GM12878 (cell line): ENCODE measurements around the gene KRTAP4-7. TPM values are rescaled to one million over a fixed set of nuclear protein-coding genes. Genes with fewer than 3 reads are reported as not detected.

Source experiments
- ATAC-seq: fragments of 200-7000 bp; cut with Tn5 transposase; 3 replicates; pipeline ENCODE4 v1.9.1; 2020; ENCODE audit warnings: mild to moderate bottlenecking, moderate library complexity
- BruUV-seq: library from RNA; stranded (reverse); fragments of 400-500 nt; replicated peaks from 2 replicates; lab custom pipeline; 2021; lab: Mats Ljungman, UMichigan
- CTCF ChIA-PET: fragments of 300-600 bp; sonication (Branson Sonifier 250); formaldehyde crosslinking; extraction: SDS; loops from one replicate; lab custom pipeline; 2021; ENCODE audit warnings: inconsistent platforms; lab: Yijun Ruan, JAX
- POLR2A ChIA-PET: fragments of 350-600 bp; formaldehyde crosslinking; extraction: SDS; loops from one replicate; lab custom pipeline; 2021; ENCODE audit warnings: inconsistent platforms; lab: Charles Lee
- RAD21 ChIA-PET: fragments of 300-600 bp; sonication (Branson Sonifier 250); formaldehyde crosslinking; loops from one replicate; lab custom pipeline; 2023; ENCODE audit warnings: antibody characterized with exemption; ENCODE audit not compliant: unreplicated experiment; lab: Charles Lee
- SMC1A ChIA-PET: fragments of 300-600 bp; sonication (Branson Sonifier 250); formaldehyde crosslinking; loops from one replicate; lab custom pipeline; 2023; ENCODE audit not compliant: unreplicated experiment, uncharacterized antibody; lab: Charles Lee
- DNase-seq: peaks from one replicate; pipeline ENCODE4 v3.0.0-alpha.2; 2011; ENCODE audit warnings: low read depth, low spot score
- FAIRE-seq: peaks from 3 replicates; lab custom pipeline; 2011; peaks lifted over from hg19 to GRCh38; lab: Jason Lieb, UNC
- H2AFZ ChIP-seq: 2 replicates; pipeline ENCODE4 v1.6.0; 2011; ENCODE audit warnings: low read depth, low read length, control low read depth; ENCODE audit not compliant: control insufficient read depth
- H3K27ac ChIP-seq: 2 replicates; pipeline ENCODE4 v1.5.1; 2011; ENCODE audit warnings: control low read depth; ENCODE audit not compliant: control insufficient read depth, insufficient read depth
- H3K27me3 ChIP-seq, 2 experiments: replicated peaks in 1 of 2; 2 replicates each; pipeline versions ENCODE4 v1.6.0 to v1.6.1; 2011; ENCODE audit warnings: low read length in 1 of 2; ENCODE audit not compliant: control insufficient read depth in 2 of 2, insufficient read depth in 2 of 2
- H3K36me3 ChIP-seq, 2 experiments: 2 replicates each; pipeline ENCODE4 v1.5.1; 2011; ENCODE audit warnings: low read length in 1 of 2; ENCODE audit not compliant: control insufficient read depth in 2 of 2, insufficient read depth in 2 of 2
- H3K4me1 ChIP-seq: 2 replicates; pipeline ENCODE4 v1.6.1; 2011; ENCODE audit warnings: mild to moderate bottlenecking, low read length, moderate library complexity, mixed read lengths; ENCODE audit not compliant: control insufficient read depth, insufficient read depth
- H3K4me2 ChIP-seq: 2 replicates; pipeline ENCODE4 v1.6.0; 2011; ENCODE audit warnings: control low read depth; ENCODE audit not compliant: control insufficient read depth, insufficient read depth
- H3K4me3 ChIP-seq: fragments of 200-600 bp; sonication (generic); 2 replicates; pipeline ENCODE4 v1.5.1; 2016
- H3K79me2 ChIP-seq: 2 replicates; pipeline ENCODE4 v1.6.0; 2011; ENCODE audit warnings: low read length; ENCODE audit not compliant: control insufficient read depth, insufficient read depth
- H3K9ac ChIP-seq: 2 replicates; pipeline ENCODE4 v1.8.0; 2011; ENCODE audit warnings: low read length, control low read depth, mixed read lengths; ENCODE audit not compliant: control insufficient read depth, insufficient read depth
- H3K9me3 ChIP-seq: replicated peaks from 3 replicates; pipeline ENCODE4 v1.5.1; 2011; ENCODE audit warnings: mild to moderate bottlenecking, low read length; ENCODE audit not compliant: control insufficient read depth, insufficient read depth
- H4K20me1 ChIP-seq: 2 replicates; pipeline ENCODE4 v1.6.0; 2011; ENCODE audit not compliant: control insufficient read depth, insufficient read depth
- CEBPZ ChIP-seq: fragments of 150-350 bp; IDR thresholded peaks from 2 replicates; pipeline ENCODE4 v1.6.1; 2016; ENCODE audit warnings: low read depth, low read length
- SPI1 ChIP-seq: IDR thresholded peaks from 2 replicates; pipeline ENCODE4 v1.6.1; 2011; ENCODE audit warnings: low read depth, mild to moderate bottlenecking, low read length, moderate library complexity, borderline replicate concordance; ENCODE audit not compliant: insufficient read depth
- WGBS: methylation state at CpG from one replicate; pipeline ENCODE4 v1.1.6; 2016; ENCODE audit warnings: low lambda C conversion rate; ENCODE audit not compliant: insufficient replicate concordance, insufficient coverage; ENCODE audit errors: missing lambda C conversion rate; 5-methylcytosine and 5-hydroxymethylcytosine counted together
- in situ Hi-C: fragments of 300-500 bp; cut with MboI; formaldehyde crosslinking; loops from 9 replicates; pipeline ENCODE4 v1.14.3; 2018; ENCODE audit warnings: mixed read lengths
- intact Hi-C: fragments of 100-400 bp; cut with micrococcal nuclease; formaldehyde crosslinking; loops from one replicate; pipeline ENCODE4 v1.14.2; 2022; ENCODE audit not compliant: unreplicated experiment
- polyA plus RNA-seq, 11 experiments: library from polyadenylated mRNA; depleted of rRNA in 4 of 11; unstranded in 6 of 11; stranded (reverse) in 5 of 11; fragments of >200 nt; fragmentation: Nextera tagmentation in 4 of 11; fragmentation: Illumina TruSeq in 1 of 11; extraction: Ambion mirVana in 4 of 11; extraction: Trizol in 1 of 11; gene quantifications; 1 replicate in 1 of 11; 2 replicates in 10 of 11; pipeline versions ENCODE4 v1.2.1 to v1.2.3, GENCODE V29; 2011 to 2016; ENCODE audit warnings: inconsistent platforms in 2 of 11, missing spikeins in 2 of 11, low read depth in 1 of 11
- total RNA-seq, 4 experiments: library from RNA; depleted of rRNA in 3 of 4; stranded (reverse); fragments of >200 nt in 3 of 4; fragmentation: Illumina TruSeq in 1 of 4; extraction: Trizol in 1 of 4; gene quantifications; 2 replicates each; pipeline versions ENCODE4 v1.2.1 to v1.2.3, GENCODE V29; 2013 to 2021

KRTAP4-7 gene
- total and polyA plus RNA-seq, 10 of the 15 experiments (the other 5 are each of a cell fraction or from before 2014, with no cell fraction given): not detected

GRCh38 chr17:41101586-41102259, 17.8 kb downstream of the KRTAP4-7 start, which contains the start of gene KRTAP4-16:
Gene KRTAP4-16 (minus strand): TSS chr17:41102209. CDS start chr17:41102209, 0 bp downstream.
- WGBS: 20% methylated on average over 8 of the region's 10 CpGs
- SMC1A ChIA-PET: no interaction called here

More at GRCh38 chr17:41101586-41102259, 17.8 kb downstream of the KRTAP4-7 start, which contains the start of gene KRTAP4-16:
- H3K9me3 ChIP-seq: no peaks in the 10 kb centered on the region
- no peak for FAIRE-seq
- H4K20me1 ChIP-seq: no peaks in the 10 kb centered on the region
- ATAC-seq: no peak
- no peak within 1 kb of the TSS for H2AFZ ChIP-seq
- H3K79me2 ChIP-seq: no peaks in the 10 kb centered on the region
- no peak for DNase-seq
- no peaks in the 10 kb centered on the region; a peak in 2 of 4 replicates for H3K27me3 ChIP-seq
- ChIA-PET RAD21 (no interaction called here), POLR2A (no interaction called here), CTCF (no interaction called here)
- H3K36me3 ChIP-seq: no peaks in the 10 kb centered on the region
- intact Hi-C loops: no loop called here
- in situ Hi-C loops: no loop called here
- no peak within 1 kb of the TSS for H3K27ac ChIP-seq
- TF ChIP-seq CEBPZ (no peak), SPI1 (no peak)
- BruUV-seq: no TSS peak
- no peak within 1 kb of the TSS for H3K4me2 ChIP-seq
- no peak within 1 kb of the TSS for H3K9ac ChIP-seq
- no peaks in the 10 kb centered on the region for H3K4me1 ChIP-seq
- no peak within 1 kb of the TSS for H3K4me3 ChIP-seq
